Measurements from ENCODE around the gene ACACA. TPM values are rescaled to one million over a fixed set of nuclear protein-coding genes. Genes with fewer than 3 reads are reported as not detected.

The ACACA gene
- total and polyA plus RNA-seq, 9 of the 15 experiments (the other 6 are each of a cell fraction or from before 2014, with no cell fraction given): 35.9 to 135 (median 88.4) TPM

DNA sequence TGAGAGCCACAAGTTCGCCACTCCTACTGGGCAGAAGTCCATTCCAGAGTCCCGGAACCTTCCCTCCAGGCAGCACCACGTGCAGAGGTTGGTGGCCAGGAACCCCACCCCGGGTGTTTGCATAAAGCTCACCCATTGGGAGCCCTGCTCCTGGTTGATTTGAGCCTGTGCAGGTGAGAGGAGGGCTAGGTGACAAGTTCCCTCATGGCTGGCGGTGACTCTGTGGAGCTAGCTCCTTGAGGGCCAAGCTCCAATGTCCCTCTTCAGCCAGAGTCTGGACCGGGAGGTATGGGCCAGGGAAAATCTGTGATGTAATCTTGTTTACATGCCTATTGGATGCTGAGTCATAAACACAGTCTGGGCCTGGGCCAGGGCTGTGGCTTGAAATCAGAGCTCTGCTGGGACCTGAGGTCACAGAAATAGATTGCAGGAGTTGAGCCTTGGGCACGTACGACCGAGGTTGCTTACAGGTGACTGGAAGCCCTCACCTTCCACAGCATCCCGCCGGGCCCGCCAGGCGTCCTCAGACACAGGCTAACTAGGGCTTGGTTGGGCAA, 339.0 kb downstream of the ACACA start (continued):
- TF ChIP-seq, protein P1, sequence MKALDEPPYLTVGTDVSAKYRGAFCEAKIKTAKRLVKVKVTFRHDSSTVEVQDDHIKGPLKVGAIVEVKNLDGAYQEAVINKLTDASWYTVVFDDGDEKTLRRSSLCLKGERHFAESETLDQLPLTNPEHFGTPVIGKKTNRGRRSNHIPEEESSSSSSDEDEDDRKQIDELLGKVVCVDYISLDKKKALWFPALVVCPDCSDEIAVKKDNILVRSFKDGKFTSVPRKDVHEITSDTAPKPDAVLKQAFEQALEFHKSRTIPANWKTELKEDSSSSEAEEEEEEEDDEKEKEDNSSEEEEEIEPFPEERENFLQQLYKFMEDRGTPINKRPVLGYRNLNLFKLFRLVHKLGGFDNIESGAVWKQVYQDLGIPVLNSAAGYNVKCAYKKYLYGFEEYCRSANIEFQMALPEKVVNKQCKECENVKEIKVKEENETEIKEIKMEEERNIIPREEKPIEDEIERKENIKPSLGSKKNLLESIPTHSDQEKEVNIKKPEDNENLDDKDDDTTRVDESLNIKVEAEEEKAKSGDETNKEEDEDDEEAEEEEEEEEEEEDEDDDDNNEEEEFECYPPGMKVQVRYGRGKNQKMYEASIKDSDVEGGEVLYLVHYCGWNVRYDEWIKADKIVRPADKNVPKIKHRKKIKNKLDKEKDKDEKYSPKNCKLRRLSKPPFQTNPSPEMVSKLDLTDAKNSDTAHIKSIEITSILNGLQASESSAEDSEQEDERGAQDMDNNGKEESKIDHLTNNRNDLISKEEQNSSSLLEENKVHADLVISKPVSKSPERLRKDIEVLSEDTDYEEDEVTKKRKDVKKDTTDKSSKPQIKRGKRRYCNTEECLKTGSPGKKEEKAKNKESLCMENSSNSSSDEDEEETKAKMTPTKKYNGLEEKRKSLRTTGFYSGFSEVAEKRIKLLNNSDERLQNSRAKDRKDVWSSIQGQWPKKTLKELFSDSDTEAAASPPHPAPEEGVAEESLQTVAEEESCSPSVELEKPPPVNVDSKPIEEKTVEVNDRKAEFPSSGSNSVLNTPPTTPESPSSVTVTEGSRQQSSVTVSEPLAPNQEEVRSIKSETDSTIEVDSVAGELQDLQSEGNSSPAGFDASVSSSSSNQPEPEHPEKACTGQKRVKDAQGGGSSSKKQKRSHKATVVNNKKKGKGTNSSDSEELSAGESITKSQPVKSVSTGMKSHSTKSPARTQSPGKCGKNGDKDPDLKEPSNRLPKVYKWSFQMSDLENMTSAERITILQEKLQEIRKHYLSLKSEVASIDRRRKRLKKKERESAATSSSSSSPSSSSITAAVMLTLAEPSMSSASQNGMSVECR (CRISPR knock-in tag; IDR thresholded peaks at IDR 0.05): no peak
- TF ChIP-seq, protein P2, sequence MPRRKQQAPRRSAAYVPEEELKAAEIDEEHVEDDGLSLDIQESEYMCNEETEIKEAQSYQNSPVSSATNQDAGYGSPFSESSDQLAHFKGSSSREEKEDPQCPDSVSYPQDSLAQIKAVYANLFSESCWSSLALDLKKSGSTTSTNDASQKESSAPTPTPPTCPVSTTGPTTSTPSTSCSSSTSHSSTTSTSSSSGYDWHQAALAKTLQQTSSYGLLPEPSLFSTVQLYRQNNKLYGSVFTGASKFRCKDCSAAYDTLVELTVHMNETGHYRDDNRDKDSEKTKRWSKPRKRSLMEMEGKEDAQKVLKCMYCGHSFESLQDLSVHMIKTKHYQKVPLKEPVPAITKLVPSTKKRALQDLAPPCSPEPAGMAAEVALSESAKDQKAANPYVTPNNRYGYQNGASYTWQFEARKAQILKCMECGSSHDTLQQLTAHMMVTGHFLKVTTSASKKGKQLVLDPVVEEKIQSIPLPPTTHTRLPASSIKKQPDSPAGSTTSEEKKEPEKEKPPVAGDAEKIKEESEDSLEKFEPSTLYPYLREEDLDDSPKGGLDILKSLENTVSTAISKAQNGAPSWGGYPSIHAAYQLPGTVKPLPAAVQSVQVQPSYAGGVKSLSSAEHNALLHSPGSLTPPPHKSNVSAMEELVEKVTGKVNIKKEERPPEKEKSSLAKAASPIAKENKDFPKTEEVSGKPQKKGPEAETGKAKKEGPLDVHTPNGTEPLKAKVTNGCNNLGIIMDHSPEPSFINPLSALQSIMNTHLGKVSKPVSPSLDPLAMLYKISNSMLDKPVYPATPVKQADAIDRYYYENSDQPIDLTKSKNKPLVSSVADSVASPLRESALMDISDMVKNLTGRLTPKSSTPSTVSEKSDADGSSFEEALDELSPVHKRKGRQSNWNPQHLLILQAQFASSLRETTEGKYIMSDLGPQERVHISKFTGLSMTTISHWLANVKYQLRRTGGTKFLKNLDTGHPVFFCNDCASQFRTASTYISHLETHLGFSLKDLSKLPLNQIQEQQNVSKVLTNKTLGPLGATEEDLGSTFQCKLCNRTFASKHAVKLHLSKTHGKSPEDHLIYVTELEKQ (CRISPR knock-in tag; IDR thresholded peaks at IDR 0.05): no peak
- no peak for TF ChIP-seq TCF7L2 (IDR thresholded peaks at IDR 0.05; ENCODE audit: low read depth, low read length)
- peak; percentile 67; the same call in 1 of the 2 replicates for TF ChIP-seq ZNF316 (IDR thresholded peaks at IDR 0.05)
- TF ChIP-seq TCF3 (CRISPR knock-in tag; IDR thresholded peaks at IDR 0.05): no peak
- TF ChIP-seq, protein P3, sequence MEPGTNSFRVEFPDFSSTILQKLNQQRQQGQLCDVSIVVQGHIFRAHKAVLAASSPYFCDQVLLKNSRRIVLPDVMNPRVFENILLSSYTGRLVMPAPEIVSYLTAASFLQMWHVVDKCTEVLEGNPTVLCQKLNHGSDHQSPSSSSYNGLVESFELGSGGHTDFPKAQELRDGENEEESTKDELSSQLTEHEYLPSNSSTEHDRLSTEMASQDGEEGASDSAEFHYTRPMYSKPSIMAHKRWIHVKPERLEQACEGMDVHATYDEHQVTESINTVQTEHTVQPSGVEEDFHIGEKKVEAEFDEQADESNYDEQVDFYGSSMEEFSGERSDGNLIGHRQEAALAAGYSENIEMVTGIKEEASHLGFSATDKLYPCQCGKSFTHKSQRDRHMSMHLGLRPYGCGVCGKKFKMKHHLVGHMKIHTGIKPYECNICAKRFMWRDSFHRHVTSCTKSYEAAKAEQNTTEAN (CRISPR knock-in tag; IDR thresholded peaks at IDR 0.05): no peak
- TF ChIP-seq ELF1 (tag; IDR thresholded peaks at IDR 0.05): no peak
- TF ChIP-seq SRSF7 (optimal IDR thresholded peaks at IDR 0.05; ENCODE audit: low read depth, low read length): no peak
- no peak for TF ChIP-seq KDM5B (IDR thresholded peaks at IDR 0.05; ENCODE audit: insufficient replicate concordance, low read depth, low read length)
- TF ChIP-seq EZH2 (IDR thresholded peaks at IDR 0.05; ENCODE audit: borderline replicate concordance, low read depth, low read length): no peak
- TF ChIP-seq ZNF384 (IDR thresholded peaks at IDR 0.05; ENCODE audit: low read depth, low read length): no peak
- no peak for TF ChIP-seq CXXC5 (CRISPR knock-in tag; IDR thresholded peaks at IDR 0.05)
- peak; percentile 57 for TF ChIP-seq MAFK (IDR thresholded peaks at IDR 0.05; ENCODE audit: low read length)
- TF ChIP-seq ZNF561 (CRISPR knock-in tag; conservative IDR thresholded peaks at IDR 0.05): no peak
- TF ChIP-seq TOE1 (IDR thresholded peaks at IDR 0.05; ENCODE audit: borderline replicate concordance): no peak
- no peak for TF ChIP-seq TOE1 (CRISPR knock-in tag; IDR thresholded peaks at IDR 0.05; ENCODE audit: borderline replicate concordance, low read depth)
- peak; percentile 69 for TF ChIP-seq C11orf30 (IDR thresholded peaks at IDR 0.05; ENCODE audit: low read depth)
- TF ChIP-seq, protein P4, sequence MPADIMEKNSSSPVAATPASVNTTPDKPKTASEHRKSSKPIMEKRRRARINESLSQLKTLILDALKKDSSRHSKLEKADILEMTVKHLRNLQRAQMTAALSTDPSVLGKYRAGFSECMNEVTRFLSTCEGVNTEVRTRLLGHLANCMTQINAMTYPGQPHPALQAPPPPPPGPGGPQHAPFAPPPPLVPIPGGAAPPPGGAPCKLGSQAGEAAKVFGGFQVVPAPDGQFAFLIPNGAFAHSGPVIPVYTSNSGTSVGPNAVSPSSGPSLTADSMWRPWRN (IDR thresholded peaks at IDR 0.05; ENCODE audit: low read depth): peak; percentile 46; the same call in 1 of the 2 replicates
- TF ChIP-seq ZNF699 (CRISPR knock-in tag; IDR thresholded peaks at IDR 0.05; ENCODE audit: insufficient replicate concordance): no peak
- no peak for TF ChIP-seq ZNF23 (CRISPR knock-in tag; IDR thresholded peaks at IDR 0.05)

Measured in K562 (cell line).